NCI-H748 (cell line): Measurements from ENCODE around the gene ERICH6.

Source experiments
- DNase-seq: peaks from one replicate; lab custom pipeline; 2025; ENCODE audit not compliant: unreplicated experiment; lab: John Stamatoyannopoulos, UW

Gene ERICH6

GRCh38 chr3:150736903-150737832, 33.4 kb upstream of the ERICH6 start:
- DNase-seq, result no peak

GRCh38 chr3:150736316-150736719, 32.6 kb upstream of the ERICH6 start:
- DNase-seq, result no peak

GRCh38 chr3:150734795-150735119, 31.0 kb upstream of the ERICH6 start:
- no peak for DNase-seq

- no peak for DNase-seq
These were observed 30.4 kb upstream of the ERICH6 start for GRCh38 chr3:150733936-150734794.

GRCh38 chr3:150733373-150733935, 29.7 kb upstream of the ERICH6 start:
- no peak for DNase-seq

GRCh38 chr3:150729682-150730360, 26.1 kb upstream of the ERICH6 start:
- DNase-seq, result no peak

GRCh38 chr3:150727653-150728502, 24.2 kb upstream of the ERICH6 start:
- DNase-seq, result peak; percentile 4

- no peak for DNase-seq
These were observed 21.8 kb upstream of the ERICH6 start for GRCh38 chr3:150725548-150725947.

- DNase-seq, result peak; percentile 2
These were observed 20.2 kb upstream of the ERICH6 start for GRCh38 chr3:150723946-150724345.

- DNase-seq, result no peak
These were observed 18.5 kb upstream of the ERICH6 start for GRCh38 chr3:150722267-150722666.

- DNase-seq, result peak; percentile 55
These were observed 17.8 kb upstream of the ERICH6 start for GRCh38 chr3:150721285-150722130.

- DNase-seq, result no peak
These were observed 16.7 kb upstream of the ERICH6 start for GRCh38 chr3:150720444-150720843.

GRCh38 chr3:150710097-150710496, 6.4 kb upstream of the ERICH6 start:
- no peak for DNase-seq

- DNase-seq, result peak; percentile 57
These were observed 393 bp downstream of the ERICH6 start for GRCh38 chr3:150703299-150703755.

GRCh38 chr3:150699068-150699639, 4.6 kb downstream of the ERICH6 start:
- peak; percentile 34 for DNase-seq

GRCh38 chr3:150697646-150698045, 6.1 kb downstream of the ERICH6 start:
- no peak for DNase-seq

GRCh38 chr3:150691414-150692040, 12.2 kb downstream of the ERICH6 start:
- no peak for DNase-seq

GRCh38 chr3:150687613-150688012, 16.1 kb downstream of the ERICH6 start:
- no peak for DNase-seq
